Brain microvascular endothelial cell (primary cell): ENCODE measurements around the gene PTPRD.

ENCODE experiments used
- DNase-seq: peaks from one replicate; pipeline ENCODE4 v3.0.0-alpha.2; 2020
- H3K27ac ChIP-seq: fragments of 250-450 bp; sonication (Bioruptor Pico); 2 replicates; pipeline ENCODE4 v1.5.1; 2020; ENCODE audit warnings: mild to moderate bottlenecking, moderate library complexity
- H3K27me3 ChIP-seq: fragments of 250-450 bp; sonication (Bioruptor Pico); replicated peaks from 2 replicates; pipeline ENCODE4 v1.5.1; 2020; ENCODE audit warnings: mild to moderate bottlenecking
- H3K36me3 ChIP-seq: fragments of 250-450 bp; sonication (Bioruptor Pico); replicated peaks from 2 replicates; pipeline ENCODE4 v1.5.1; 2020; ENCODE audit warnings: mild to moderate bottlenecking
- H3K4me3 ChIP-seq: 2 replicates; pipeline ENCODE4 v1.5.1; 2011; ENCODE audit warnings: low read depth, mild to moderate bottlenecking, control low read depth, low read length, moderate library complexity
- CTCF ChIP-seq: IDR thresholded peaks from 2 replicates; pipeline ENCODE4 v1.5.1; 2011; ENCODE audit warnings: low read depth, mild to moderate bottlenecking, moderate library complexity, low read length, control low read depth, inconsistent platforms; ENCODE audit errors: missing control alignments
- in situ Hi-C: cut with HindIII; loops from 2 replicates; pipeline ENCODE4 v1.10.0; 2017; ENCODE audit warnings: low sequenced_read_pairs, low pct_ligation_motif_present

The PTPRD gene

GRCh38 chr9:9504869-9505268, 1107.9 kb downstream of the PTPRD start:
- no peak overlapping the region for H3K27ac ChIP-seq
- in situ Hi-C loops, result no loop called here
- no peak overlapping the region for H3K4me3 ChIP-seq
- DNase-seq, result no peak
- H3K36me3 ChIP-seq, result no peaks in the 10 kb centered on the region
- TF ChIP-seq CTCF, result no peak
- H3K27me3 ChIP-seq, result no peaks in the 10 kb centered on the region

GRCh38 chr9:9499546-9499945, 1113.3 kb downstream of the PTPRD start:
- H3K27ac ChIP-seq, result no peak overlapping the region
- H3K4me3 ChIP-seq, result no peak overlapping the region
- no peak for DNase-seq
- no peak for TF ChIP-seq CTCF
- in situ Hi-C loops, result no loop called here
- H3K36me3 ChIP-seq, result no peaks in the 10 kb centered on the region
- H3K27me3 ChIP-seq, result no peaks in the 10 kb centered on the region

GRCh38 chr9:9498846-9499245, 1114.0 kb downstream of the PTPRD start:
- Histone ChIP-seq H3K36me3 (no peaks in the 10 kb centered on the region), H3K4me3 (no peak overlapping the region), H3K27me3 (no peaks in the 10 kb centered on the region), H3K27ac (no peak overlapping the region)
- no peak for TF ChIP-seq CTCF
- in situ Hi-C loops, result no loop called here
- no peak for DNase-seq

GRCh38 chr9:9498128-9498527, 1114.7 kb downstream of the PTPRD start:
- no peak for TF ChIP-seq CTCF
- Histone ChIP-seq H3K27ac (no peak overlapping the region), H3K27me3 (no peaks in the 10 kb centered on the region), H3K4me3 (no peak overlapping the region), H3K36me3 (no peaks in the 10 kb centered on the region)
- DNase-seq, result no peak
- in situ Hi-C loops, result no loop called here

GRCh38 chr9:9494336-9494735, 1118.5 kb downstream of the PTPRD start:
- no peak for TF ChIP-seq CTCF
- Histone ChIP-seq H3K36me3 (no peaks in the 10 kb centered on the region), H3K27me3 (no peaks in the 10 kb centered on the region), H3K4me3 (no peak overlapping the region), H3K27ac (no peak overlapping the region)
- DNase-seq, result no peak
- in situ Hi-C loops, result no loop called here

- Histone ChIP-seq H3K4me3 (no peak overlapping the region), H3K27ac (no peak overlapping the region), H3K36me3 (no peaks in the 10 kb centered on the region), H3K27me3 (no peaks in the 10 kb centered on the region)
- DNase-seq, result no peak
- TF ChIP-seq CTCF, result no peak
- in situ Hi-C loops, result no loop called here
These were observed 1120.3 kb downstream of the PTPRD start for GRCh38 chr9:9492506-9492905.
